ENCODE data around the gene KATNA1. TPM values are rescaled to one million over a fixed set of nuclear protein-coding genes. Genes with fewer than 3 reads are reported as not detected.

The KATNA1 gene
- total and polyA plus RNA-seq, 9 of the 15 experiments (the other 6 are each of a cell fraction or from before 2014, with no cell fraction given): 22.5 to 76.9 (median 45.0) TPM

DNA sequence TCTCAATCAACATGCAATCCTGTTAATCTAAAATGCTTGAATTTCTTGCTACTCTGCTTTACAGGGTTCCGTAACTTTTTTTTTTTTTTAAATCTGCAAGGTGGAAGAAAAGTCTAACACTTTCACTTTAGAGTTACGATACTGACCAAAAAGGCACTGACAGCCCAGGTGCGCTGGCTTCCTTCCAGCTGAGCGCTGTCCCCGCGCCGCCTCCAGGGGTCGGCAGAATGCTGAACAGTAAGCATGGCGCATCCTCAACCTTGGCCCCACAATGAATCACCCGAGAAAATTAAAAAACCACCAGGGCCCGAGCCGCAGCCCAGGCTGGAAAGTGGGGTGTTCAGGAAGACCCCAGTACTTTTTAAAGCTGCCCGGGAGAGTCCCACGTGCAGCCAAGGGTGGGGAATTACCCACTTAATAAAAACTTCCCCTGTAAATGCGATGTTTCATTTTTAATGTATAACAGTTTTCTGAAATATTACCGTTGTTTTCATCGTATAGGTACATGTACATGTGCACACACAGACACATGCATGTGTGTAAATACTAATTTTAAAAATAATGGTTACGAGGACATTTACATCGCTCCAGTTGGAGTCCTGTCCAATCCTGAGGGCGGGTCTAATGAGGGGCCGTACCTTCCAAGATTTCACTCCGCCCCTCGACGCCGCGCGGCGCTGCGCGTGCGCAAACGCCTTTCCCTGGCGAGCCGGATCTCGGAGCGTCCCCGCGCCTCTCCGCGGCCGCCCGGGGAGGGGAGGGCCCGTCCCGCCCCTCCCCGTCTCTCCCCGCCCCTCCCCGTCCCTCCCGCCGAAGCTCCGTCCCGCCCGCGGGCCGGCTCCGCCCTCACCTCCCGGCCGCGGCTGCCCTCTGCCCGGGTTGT is 82.7 kb downstream of the KATNA1 start, which contains the start of gene GINM1 (continued):
- TF ChIP-seq, protein P1, sequence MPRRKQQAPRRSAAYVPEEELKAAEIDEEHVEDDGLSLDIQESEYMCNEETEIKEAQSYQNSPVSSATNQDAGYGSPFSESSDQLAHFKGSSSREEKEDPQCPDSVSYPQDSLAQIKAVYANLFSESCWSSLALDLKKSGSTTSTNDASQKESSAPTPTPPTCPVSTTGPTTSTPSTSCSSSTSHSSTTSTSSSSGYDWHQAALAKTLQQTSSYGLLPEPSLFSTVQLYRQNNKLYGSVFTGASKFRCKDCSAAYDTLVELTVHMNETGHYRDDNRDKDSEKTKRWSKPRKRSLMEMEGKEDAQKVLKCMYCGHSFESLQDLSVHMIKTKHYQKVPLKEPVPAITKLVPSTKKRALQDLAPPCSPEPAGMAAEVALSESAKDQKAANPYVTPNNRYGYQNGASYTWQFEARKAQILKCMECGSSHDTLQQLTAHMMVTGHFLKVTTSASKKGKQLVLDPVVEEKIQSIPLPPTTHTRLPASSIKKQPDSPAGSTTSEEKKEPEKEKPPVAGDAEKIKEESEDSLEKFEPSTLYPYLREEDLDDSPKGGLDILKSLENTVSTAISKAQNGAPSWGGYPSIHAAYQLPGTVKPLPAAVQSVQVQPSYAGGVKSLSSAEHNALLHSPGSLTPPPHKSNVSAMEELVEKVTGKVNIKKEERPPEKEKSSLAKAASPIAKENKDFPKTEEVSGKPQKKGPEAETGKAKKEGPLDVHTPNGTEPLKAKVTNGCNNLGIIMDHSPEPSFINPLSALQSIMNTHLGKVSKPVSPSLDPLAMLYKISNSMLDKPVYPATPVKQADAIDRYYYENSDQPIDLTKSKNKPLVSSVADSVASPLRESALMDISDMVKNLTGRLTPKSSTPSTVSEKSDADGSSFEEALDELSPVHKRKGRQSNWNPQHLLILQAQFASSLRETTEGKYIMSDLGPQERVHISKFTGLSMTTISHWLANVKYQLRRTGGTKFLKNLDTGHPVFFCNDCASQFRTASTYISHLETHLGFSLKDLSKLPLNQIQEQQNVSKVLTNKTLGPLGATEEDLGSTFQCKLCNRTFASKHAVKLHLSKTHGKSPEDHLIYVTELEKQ (CRISPR knock-in tag; IDR thresholded peaks at IDR 0.05): no peak
- no peak for TF ChIP-seq MEF2D (tag; conservative IDR thresholded peaks at IDR 0.05; ENCODE audit: low read depth)
- TF ChIP-seq, protein P2, sequence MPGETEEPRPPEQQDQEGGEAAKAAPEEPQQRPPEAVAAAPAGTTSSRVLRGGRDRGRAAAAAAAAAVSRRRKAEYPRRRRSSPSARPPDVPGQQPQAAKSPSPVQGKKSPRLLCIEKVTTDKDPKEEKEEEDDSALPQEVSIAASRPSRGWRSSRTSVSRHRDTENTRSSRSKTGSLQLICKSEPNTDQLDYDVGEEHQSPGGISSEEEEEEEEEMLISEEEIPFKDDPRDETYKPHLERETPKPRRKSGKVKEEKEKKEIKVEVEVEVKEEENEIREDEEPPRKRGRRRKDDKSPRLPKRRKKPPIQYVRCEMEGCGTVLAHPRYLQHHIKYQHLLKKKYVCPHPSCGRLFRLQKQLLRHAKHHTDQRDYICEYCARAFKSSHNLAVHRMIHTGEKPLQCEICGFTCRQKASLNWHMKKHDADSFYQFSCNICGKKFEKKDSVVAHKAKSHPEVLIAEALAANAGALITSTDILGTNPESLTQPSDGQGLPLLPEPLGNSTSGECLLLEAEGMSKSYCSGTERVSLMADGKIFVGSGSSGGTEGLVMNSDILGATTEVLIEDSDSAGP (CRISPR knock-in tag; IDR thresholded peaks at IDR 0.05): no peak
- TF ChIP-seq, protein P3, sequence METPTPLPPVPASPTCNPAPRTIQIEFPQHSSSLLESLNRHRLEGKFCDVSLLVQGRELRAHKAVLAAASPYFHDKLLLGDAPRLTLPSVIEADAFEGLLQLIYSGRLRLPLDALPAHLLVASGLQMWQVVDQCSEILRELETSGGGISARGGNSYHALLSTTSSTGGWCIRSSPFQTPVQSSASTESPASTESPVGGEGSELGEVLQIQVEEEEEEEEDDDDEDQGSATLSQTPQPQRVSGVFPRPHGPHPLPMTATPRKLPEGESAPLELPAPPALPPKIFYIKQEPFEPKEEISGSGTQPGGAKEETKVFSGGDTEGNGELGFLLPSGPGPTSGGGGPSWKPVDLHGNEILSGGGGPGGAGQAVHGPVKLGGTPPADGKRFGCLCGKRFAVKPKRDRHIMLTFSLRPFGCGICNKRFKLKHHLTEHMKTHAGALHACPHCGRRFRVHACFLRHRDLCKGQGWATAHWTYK (CRISPR knock-in tag; IDR thresholded peaks at IDR 0.05): no peak
- TF ChIP-seq ZNF263 (CRISPR knock-in tag; IDR thresholded peaks at IDR 0.05; ENCODE audit: borderline replicate concordance): no peak
- TF ChIP-seq NFIC (IDR thresholded peaks at IDR 0.05): peak; percentile 99
- TF ChIP-seq, protein P4, sequence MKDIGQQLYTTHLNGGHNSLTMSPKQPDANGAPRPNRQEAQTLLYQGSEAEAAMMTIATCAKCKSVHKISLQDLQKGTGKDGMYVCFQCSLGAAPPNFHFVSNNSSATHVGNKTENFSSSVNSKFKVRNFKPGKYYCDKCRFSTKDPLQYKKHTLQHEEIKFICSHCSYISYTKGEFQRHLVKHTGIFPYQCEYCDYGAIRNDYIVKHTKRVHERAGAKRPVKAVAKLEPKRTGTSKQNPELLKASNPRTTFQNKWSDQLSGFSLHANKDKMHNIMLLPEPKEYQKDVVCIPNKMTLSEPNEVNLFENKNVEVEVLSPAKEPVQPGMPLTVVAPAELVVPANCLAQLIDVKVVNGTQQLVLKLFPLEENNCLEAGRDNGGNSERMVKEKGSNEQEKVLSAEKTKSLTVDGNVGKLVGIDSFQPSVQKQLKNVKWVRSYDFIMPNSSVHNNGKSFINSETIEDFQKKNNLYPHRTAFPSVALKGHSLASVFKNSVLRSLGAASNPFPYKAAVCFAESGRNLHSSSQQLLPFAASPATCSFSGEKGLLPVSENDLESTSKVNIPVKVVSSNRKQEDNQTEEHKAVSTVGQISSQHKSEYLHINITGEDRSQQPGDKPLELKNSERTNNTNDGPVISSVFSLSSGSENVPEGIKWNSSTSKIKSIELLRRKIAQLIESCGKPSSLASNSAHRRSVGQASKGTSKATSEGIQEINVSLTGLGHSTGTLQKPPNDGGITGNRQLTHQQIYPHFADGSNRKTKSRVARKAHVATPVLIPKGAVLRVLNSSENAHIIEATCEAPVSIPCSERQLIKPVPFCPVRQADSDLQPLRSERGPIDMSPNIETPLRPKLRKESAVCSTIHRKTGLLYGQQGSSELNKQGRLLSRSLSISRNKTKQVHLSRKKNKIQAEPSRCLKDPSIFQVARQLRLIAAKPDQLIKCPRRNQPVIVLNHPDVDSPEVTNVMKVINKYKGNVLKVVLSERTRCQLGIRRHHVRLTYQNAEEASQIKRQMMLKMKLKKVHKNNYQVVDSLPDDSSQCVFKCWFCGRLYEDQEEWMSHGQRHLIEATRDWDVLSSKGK (CRISPR knock-in tag; IDR thresholded peaks at IDR 0.05): no peak
- TF ChIP-seq, protein P5, sequence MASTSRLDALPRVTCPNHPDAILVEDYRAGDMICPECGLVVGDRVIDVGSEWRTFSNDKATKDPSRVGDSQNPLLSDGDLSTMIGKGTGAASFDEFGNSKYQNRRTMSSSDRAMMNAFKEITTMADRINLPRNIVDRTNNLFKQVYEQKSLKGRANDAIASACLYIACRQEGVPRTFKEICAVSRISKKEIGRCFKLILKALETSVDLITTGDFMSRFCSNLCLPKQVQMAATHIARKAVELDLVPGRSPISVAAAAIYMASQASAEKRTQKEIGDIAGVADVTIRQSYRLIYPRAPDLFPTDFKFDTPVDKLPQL (IDR thresholded peaks at IDR 0.05; ENCODE audit: extremely low read depth, insufficient read length): no peak
- no peak for TF ChIP-seq SMARCA5 (IDR thresholded peaks at IDR 0.05)
- TF ChIP-seq ZNF431 (CRISPR knock-in tag; IDR thresholded peaks at IDR 0.05): no peak
- TF ChIP-seq ZSCAN29 (IDR thresholded peaks at IDR 0.05): no peak
- TF ChIP-seq, protein P6, sequence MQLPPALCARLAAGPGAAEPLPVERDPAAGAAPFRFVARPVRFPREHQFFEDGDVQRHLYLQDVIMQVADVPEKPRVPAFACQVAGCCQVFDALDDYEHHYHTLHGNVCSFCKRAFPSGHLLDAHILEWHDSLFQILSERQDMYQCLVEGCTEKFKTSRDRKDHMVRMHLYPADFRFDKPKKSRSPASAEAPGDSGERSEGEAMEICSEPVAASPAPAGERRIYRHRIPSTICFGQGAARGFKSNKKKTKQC (CRISPR knock-in tag; IDR thresholded peaks at IDR 0.05): no peak
- TF ChIP-seq RFX5 (IDR thresholded peaks at IDR 0.05; ENCODE audit: low read depth, low read length): no peak
- 0 out of 2 replicates have a peak, but pooled peaks have one; percentile 34 for TF ChIP-seq HMG20A (CRISPR knock-in tag; conservative IDR thresholded peaks at IDR 0.05)
- TF ChIP-seq ZNF717 (CRISPR knock-in tag; IDR thresholded peaks at IDR 0.05): no peak
